ENCODE data around the gene PLD6.

Gene PLD6

GRCh38 chr17:17164676-17165075 lies 41.5 kb downstream of the PLD6 start:
- no CpG with 5 or more reads among the region's 17 CpGs for WGBS (ENCODE audit: extremely low coverage, insufficient coverage, insufficient read length)
- Histone ChIP-seq H3K36me3 (ENCODE audit: control insufficient read depth in 1 of 2, insufficient read depth in 2 of 2, low read length in 2 of 2) (peaks cover 78 to 92% of the 10 kb centered on the region in 2 experiments), H2BK120ac (ENCODE audit: insufficient read depth, low read length, poor library complexity) (no peak overlapping the region), H4K91ac (ENCODE audit: low read depth, low read length) (no peak overlapping the region), H2BK12ac (ENCODE audit: low read length) (no peak overlapping the region), H3K4me1 (ENCODE audit: control insufficient read depth in 1 of 2, insufficient read depth in 2 of 2, low read length in 2 of 2) (no peaks in the 10 kb centered on the region), H3K27ac (ENCODE audit: low read depth, low read length) (no peak overlapping the region), H3K79me2 (ENCODE audit: control insufficient read depth, insufficient read depth, low read length, poor library complexity) (no peaks in the 10 kb centered on the region), H3K27me3 (ENCODE audit: insufficient read depth, low read length) (no peaks in the 10 kb centered on the region), H4K8ac (ENCODE audit: low read depth, low read length) (no peak overlapping the region), H2AK5ac (ENCODE audit: low read length) (no peak overlapping the region), H4K12ac (ENCODE audit: low read depth, low read length) (no peak overlapping the region), H3K4ac (ENCODE audit: low read depth, low read length) (no peak overlapping the region), H2BK5ac (ENCODE audit: low read depth, low read length, poor library complexity) (no peak overlapping the region), H3K79me1 (ENCODE audit: low read length) (no peaks in the 10 kb centered on the region), H3K4me2 (ENCODE audit: low read length) (no peak overlapping the region), H3K23ac (ENCODE audit: low read length) (no peak overlapping the region), H2AFZ (ENCODE audit: insufficient read depth, low read length, poor library complexity) (no peak overlapping the region), H3K9me3 (ENCODE audit: insufficient read depth, low read depth, low read length) (peaks cover 4% of the 10 kb centered on the region), H3K4me3 (ENCODE audit: low read depth, low read length) (no peak overlapping the region), H3K18ac (ENCODE audit: low read length) (no peak overlapping the region), H3K14ac (ENCODE audit: low read length) (no peak overlapping the region), H3K9ac (ENCODE audit: low read length) (no peak overlapping the region)
- DNase-seq: no peak

DNA sequence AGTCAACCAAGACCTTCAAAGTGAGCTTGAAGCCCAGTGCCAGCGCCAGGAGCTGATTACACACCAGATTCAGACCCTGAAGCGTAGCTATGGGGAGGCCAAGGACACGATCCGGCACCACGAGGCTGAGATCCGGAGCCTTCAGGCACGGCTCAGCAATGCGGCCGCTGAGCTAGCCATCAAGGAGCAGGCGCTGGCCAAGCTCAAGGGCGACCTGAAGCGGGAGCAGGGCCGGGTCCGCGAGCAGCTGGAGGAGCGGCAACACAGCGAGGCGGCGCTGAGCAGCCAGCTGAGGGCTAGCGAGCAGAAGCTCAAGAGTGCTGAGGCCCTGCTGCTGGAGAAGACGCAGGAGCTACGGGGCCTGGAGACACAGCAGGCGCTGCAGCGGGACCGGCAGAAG lies 42.0 kb downstream of the PLD6 start:
- WGBS (ENCODE audit: extremely low coverage, insufficient coverage, insufficient read length): no CpG with 5 or more reads among the region's 25 CpGs
- no peak overlapping the region for H3K4me2 ChIP-seq (ENCODE audit: low read length)
- no peak overlapping the region for H2AFZ ChIP-seq (ENCODE audit: insufficient read depth, low read length, poor library complexity)
- H3K23ac ChIP-seq (ENCODE audit: low read length): no peak overlapping the region
- DNase-seq: no peak
- H2BK5ac ChIP-seq (ENCODE audit: low read depth, low read length, poor library complexity): no peak overlapping the region
- H3K4me1 ChIP-seq (ENCODE audit: control insufficient read depth in 1 of 2, insufficient read depth in 2 of 2, low read length in 2 of 2): no peaks in the 10 kb centered on the region
- no peak overlapping the region for H2BK12ac ChIP-seq (ENCODE audit: low read length)
- H4K8ac ChIP-seq (ENCODE audit: low read depth, low read length): no peak overlapping the region
- H4K91ac ChIP-seq (ENCODE audit: low read depth, low read length): no peak overlapping the region
- H3K27ac ChIP-seq (ENCODE audit: low read depth, low read length): no peak overlapping the region
- peaks cover 4% of the 10 kb centered on the region for H3K9me3 ChIP-seq (ENCODE audit: insufficient read depth, low read depth, low read length)
- no peak overlapping the region for H3K4me3 ChIP-seq (ENCODE audit: low read depth, low read length)
- no peak overlapping the region for H2BK120ac ChIP-seq (ENCODE audit: insufficient read depth, low read length, poor library complexity)
- H3K14ac ChIP-seq (ENCODE audit: low read length): no peak overlapping the region
- no peak overlapping the region for H3K18ac ChIP-seq (ENCODE audit: low read length)
- H3K9ac ChIP-seq (ENCODE audit: low read length): no peak overlapping the region
- no peak overlapping the region for H4K12ac ChIP-seq (ENCODE audit: low read depth, low read length)
- peaks cover 80 to 91% of the 10 kb centered on the region in 2 experiments for H3K36me3 ChIP-seq (ENCODE audit: control insufficient read depth in 1 of 2, insufficient read depth in 2 of 2, low read length in 2 of 2)
- no peak overlapping the region for H3K4ac ChIP-seq (ENCODE audit: low read depth, low read length)
- H3K27me3 ChIP-seq (ENCODE audit: insufficient read depth, low read length): no peaks in the 10 kb centered on the region
- H3K79me2 ChIP-seq (ENCODE audit: control insufficient read depth, insufficient read depth, low read length, poor library complexity): no peaks in the 10 kb centered on the region
- H2AK5ac ChIP-seq (ENCODE audit: low read length): no peak overlapping the region
- no peaks in the 10 kb centered on the region for H3K79me1 ChIP-seq (ENCODE audit: low read length)

DNA sequence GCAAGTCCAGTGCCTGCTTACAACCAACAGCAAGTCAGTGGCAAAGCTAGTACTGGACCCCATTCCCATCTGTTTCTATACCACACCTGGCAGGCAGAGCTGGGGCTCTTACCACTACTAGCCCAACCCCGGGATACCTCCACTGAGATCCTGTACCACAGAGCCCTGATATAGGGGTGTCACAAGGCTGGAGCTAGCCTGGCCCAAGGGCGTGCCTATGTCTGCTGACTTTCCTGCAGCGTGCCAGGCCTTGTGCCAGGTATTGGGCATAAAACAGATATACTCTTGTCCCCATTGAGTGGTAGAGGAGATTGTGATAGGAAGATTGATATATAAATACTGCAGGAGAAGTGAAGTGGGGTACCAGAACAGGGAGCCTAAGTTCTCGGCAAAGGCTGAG lies 44.4 kb downstream of the PLD6 start:
- Histone ChIP-seq H3K79me1 (ENCODE audit: low read length) (no peaks in the 10 kb centered on the region), H2AK5ac (ENCODE audit: low read length) (no peak overlapping the region), H2BK12ac (ENCODE audit: low read length) (no peak overlapping the region), H3K4me1 (ENCODE audit: control insufficient read depth in 1 of 2, insufficient read depth in 2 of 2, low read length in 2 of 2) (no peaks in the 10 kb centered on the region), H3K36me3 (ENCODE audit: control insufficient read depth in 1 of 2, insufficient read depth in 2 of 2, low read length in 2 of 2) (peaks cover 76 to 88% of the 10 kb centered on the region in 2 experiments), H3K9me3 (ENCODE audit: insufficient read depth, low read depth, low read length) (peaks cover 3% of the 10 kb centered on the region), H3K4me3 (ENCODE audit: low read depth, low read length) (no peak overlapping the region), H3K27me3 (ENCODE audit: insufficient read depth, low read length) (no peaks in the 10 kb centered on the region), H3K27ac (ENCODE audit: low read depth, low read length) (no peak overlapping the region), H3K18ac (ENCODE audit: low read length) (no peak overlapping the region), H3K4ac (ENCODE audit: low read depth, low read length) (no peak overlapping the region), H4K12ac (ENCODE audit: low read depth, low read length) (no peak overlapping the region), H2BK5ac (ENCODE audit: low read depth, low read length, poor library complexity) (no peak overlapping the region), H2AFZ (ENCODE audit: insufficient read depth, low read length, poor library complexity) (no peak overlapping the region), H3K9ac (ENCODE audit: low read length) (no peak overlapping the region), H3K23ac (ENCODE audit: low read length) (no peak overlapping the region), H4K8ac (ENCODE audit: low read depth, low read length) (no peak overlapping the region), H3K79me2 (ENCODE audit: control insufficient read depth, insufficient read depth, low read length, poor library complexity) (no peaks in the 10 kb centered on the region), H4K91ac (ENCODE audit: low read depth, low read length) (no peak overlapping the region), H3K14ac (ENCODE audit: low read length) (no peak overlapping the region), H2BK120ac (ENCODE audit: insufficient read depth, low read length, poor library complexity) (no peak overlapping the region), H3K4me2 (ENCODE audit: low read length) (no peak overlapping the region)
- DNase-seq: no peak
- no CpG with 5 or more reads among the region's 4 CpGs for WGBS (ENCODE audit: extremely low coverage, insufficient coverage, insufficient read length)

- Histone ChIP-seq H2AK5ac (ENCODE audit: low read length) (no peak overlapping the region), H3K36me3 (ENCODE audit: control insufficient read depth in 1 of 2, insufficient read depth in 2 of 2, low read length in 2 of 2) (peaks cover 75 to 88% of the 10 kb centered on the region in 2 experiments), H3K4me1 (ENCODE audit: control insufficient read depth in 1 of 2, insufficient read depth in 2 of 2, low read length in 2 of 2) (no peaks in the 10 kb centered on the region), H2AFZ (ENCODE audit: insufficient read depth, low read length, poor library complexity) (no peak overlapping the region), H4K91ac (ENCODE audit: low read depth, low read length) (no peak overlapping the region), H3K79me1 (ENCODE audit: low read length) (no peaks in the 10 kb centered on the region), H3K9ac (ENCODE audit: low read length) (no peak overlapping the region), H3K9me3 (ENCODE audit: insufficient read depth, low read depth, low read length) (peaks cover 3% of the 10 kb centered on the region), H3K27me3 (ENCODE audit: insufficient read depth, low read length) (no peaks in the 10 kb centered on the region), H3K79me2 (ENCODE audit: control insufficient read depth, insufficient read depth, low read length, poor library complexity) (no peaks in the 10 kb centered on the region), H3K23ac (ENCODE audit: low read length) (no peak overlapping the region), H3K4me2 (ENCODE audit: low read length) (no peak overlapping the region), H4K12ac (ENCODE audit: low read depth, low read length) (no peak overlapping the region), H2BK5ac (ENCODE audit: low read depth, low read length, poor library complexity) (no peak overlapping the region), H3K27ac (ENCODE audit: low read depth, low read length) (no peak overlapping the region), H3K4me3 (ENCODE audit: low read depth, low read length) (no peak overlapping the region), H3K18ac (ENCODE audit: low read length) (no peak overlapping the region), H4K8ac (ENCODE audit: low read depth, low read length) (no peak overlapping the region), H2BK12ac (ENCODE audit: low read length) (no peak overlapping the region), H3K14ac (ENCODE audit: low read length) (no peak overlapping the region), H3K4ac (ENCODE audit: low read depth, low read length) (no peak overlapping the region), H2BK120ac (ENCODE audit: insufficient read depth, low read length, poor library complexity) (no peak overlapping the region)
- no CpG with 5 or more reads among the region's 6 CpGs for WGBS (ENCODE audit: extremely low coverage, insufficient coverage, insufficient read length)
- no peak for DNase-seq
These were observed 45.0 kb downstream of the PLD6 start for GRCh38 chr17:17161121-17161520.

Measured in trophoblast cell (in vitro differentiated cells and primary cell).